ENCODE data around the gene SLC26A5. TPM values are rescaled to one million over a fixed set of nuclear protein-coding genes. Genes with fewer than 3 reads are reported as not detected.
"Not testable (repeated sequence)": the region's sequence is repeated elsewhere in the genome, so short reads cannot be mapped to it uniquely, and the experiment has no call there.

SLC26A5 gene, protein sequence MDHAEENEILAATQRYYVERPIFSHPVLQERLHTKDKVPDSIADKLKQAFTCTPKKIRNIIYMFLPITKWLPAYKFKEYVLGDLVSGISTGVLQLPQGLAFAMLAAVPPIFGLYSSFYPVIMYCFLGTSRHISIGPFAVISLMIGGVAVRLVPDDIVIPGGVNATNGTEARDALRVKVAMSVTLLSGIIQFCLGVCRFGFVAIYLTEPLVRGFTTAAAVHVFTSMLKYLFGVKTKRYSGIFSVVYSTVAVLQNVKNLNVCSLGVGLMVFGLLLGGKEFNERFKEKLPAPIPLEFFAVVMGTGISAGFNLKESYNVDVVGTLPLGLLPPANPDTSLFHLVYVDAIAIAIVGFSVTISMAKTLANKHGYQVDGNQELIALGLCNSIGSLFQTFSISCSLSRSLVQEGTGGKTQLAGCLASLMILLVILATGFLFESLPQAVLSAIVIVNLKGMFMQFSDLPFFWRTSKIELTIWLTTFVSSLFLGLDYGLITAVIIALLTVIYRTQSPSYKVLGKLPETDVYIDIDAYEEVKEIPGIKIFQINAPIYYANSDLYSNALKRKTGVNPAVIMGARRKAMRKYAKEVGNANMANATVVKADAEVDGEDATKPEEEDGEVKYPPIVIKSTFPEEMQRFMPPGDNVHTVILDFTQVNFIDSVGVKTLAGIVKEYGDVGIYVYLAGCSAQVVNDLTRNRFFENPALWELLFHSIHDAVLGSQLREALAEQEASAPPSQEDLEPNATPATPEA
- total RNA-seq = 1.2 TPM
- not detected for polyA plus RNA-seq (ENCODE audit: insufficient read depth, low read depth, low replicate concordance)
- long read RNA-seq, donor 1 = 0 reads
- long read RNA-seq, donor 2 = 0 reads
- long read RNA-seq, donor 3 = 0 reads
- long read RNA-seq, donor 4 = 0 reads
- long read RNA-seq, donor 5, partial matches to known transcripts = 0 of 8 reads
- long read RNA-seq, donor 5, other reads (novel, unspliced or antisense) = 8 of 8 reads
- long read RNA-seq, donor 6 = 0 reads
- long read RNA-seq, donor 7, partial matches to known transcripts = 0 of 2 reads
- long read RNA-seq, donor 7, other reads (novel, unspliced or antisense) = 2 of 2 reads
- long read RNA-seq, donor 8, partial matches to known transcripts = 107 of 145 reads
- long read RNA-seq, donor 8, other reads (novel, unspliced or antisense) = 38 of 145 reads
- long read RNA-seq, donor 9 = 0 reads
- long read RNA-seq, donor 10 = 0 reads

DNA sequence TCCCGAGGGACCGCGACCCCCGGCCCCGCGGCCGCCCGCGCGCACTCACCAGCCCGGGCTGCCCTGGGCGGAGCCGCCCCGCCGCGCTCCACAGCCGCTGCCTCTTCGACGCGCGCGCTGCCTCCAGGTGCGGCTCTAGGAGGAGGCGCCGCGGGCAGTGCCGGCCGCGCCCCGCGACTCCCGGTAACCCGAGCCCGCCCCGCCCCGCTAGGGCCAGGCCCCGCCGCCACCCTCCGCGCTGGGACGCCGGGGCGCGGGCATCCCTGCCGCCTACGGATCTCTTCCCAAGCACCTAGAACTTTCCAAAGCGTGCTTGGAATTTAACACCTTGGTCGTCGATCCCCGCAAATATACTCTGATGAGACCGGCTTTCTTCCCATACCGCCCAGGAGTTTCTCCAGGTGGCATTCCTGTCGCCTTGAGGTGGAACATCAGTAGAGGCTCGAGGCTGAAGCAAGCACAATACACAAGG is at the start of gene SLC26A5:
SLC26A5 (minus strand) TSS at position 159 of the 472 bp plus-strand sequence. CDS start 24,693 bp downstream, outside the sequence.
- no peak within 1 kb of the TSS for H3K9ac ChIP-seq (ENCODE audit: low read length in 3 of 3)
- peaks cover 0 to 6% (median 0%) of the 10 kb centered on the region in 3 donors for H3K4me1 ChIP-seq (ENCODE audit: control insufficient read depth in 2 of 3, insufficient read depth in 2 of 3, low read depth in 1 of 3, low read length in 3 of 3)
- TF ChIP-seq, protein P1, sequence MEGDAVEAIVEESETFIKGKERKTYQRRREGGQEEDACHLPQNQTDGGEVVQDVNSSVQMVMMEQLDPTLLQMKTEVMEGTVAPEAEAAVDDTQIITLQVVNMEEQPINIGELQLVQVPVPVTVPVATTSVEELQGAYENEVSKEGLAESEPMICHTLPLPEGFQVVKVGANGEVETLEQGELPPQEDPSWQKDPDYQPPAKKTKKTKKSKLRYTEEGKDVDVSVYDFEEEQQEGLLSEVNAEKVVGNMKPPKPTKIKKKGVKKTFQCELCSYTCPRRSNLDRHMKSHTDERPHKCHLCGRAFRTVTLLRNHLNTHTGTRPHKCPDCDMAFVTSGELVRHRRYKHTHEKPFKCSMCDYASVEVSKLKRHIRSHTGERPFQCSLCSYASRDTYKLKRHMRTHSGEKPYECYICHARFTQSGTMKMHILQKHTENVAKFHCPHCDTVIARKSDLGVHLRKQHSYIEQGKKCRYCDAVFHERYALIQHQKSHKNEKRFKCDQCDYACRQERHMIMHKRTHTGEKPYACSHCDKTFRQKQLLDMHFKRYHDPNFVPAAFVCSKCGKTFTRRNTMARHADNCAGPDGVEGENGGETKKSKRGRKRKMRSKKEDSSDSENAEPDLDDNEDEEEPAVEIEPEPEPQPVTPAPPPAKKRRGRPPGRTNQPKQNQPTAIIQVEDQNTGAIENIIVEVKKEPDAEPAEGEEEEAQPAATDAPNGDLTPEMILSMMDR (IDR thresholded peaks at IDR 0.05; ENCODE audit: borderline replicate concordance, extremely low read depth, insufficient read depth) = no peak
- peak within 1 kb of the TSS in 2 of 3 donors; percentile 35 to 55 for H3K4me3 ChIP-seq (ENCODE audit: low read length in 3 of 3)
- H3K27ac ChIP-seq (ENCODE audit: low read depth in 2 of 2, low read length in 2 of 2) = no peak within 1 kb of the TSS
- no peaks in the 10 kb centered on the region for H3K9me3 ChIP-seq (ENCODE audit: control insufficient read depth in 2 of 3, insufficient read depth in 1 of 3, low read length in 3 of 3)
- no peaks in the 10 kb centered on the region for H3K36me3 ChIP-seq (ENCODE audit: control insufficient read depth in 2 of 3, insufficient read depth in 3 of 3, low read length in 3 of 3)
- FAIRE-seq (no peak), DNase-seq (peak in 4 of 5 donors; percentile 37 to 75 (median 57))
- intact Hi-C loops (cut with DNase I) = no loop called here
- H3K27me3 ChIP-seq (ENCODE audit: control insufficient read depth, insufficient read depth, low read length) = peaks cover 16% of the 10 kb centered on the region

- no peak for DNase-seq
- no peaks in the 10 kb centered on the region for H3K4me1 ChIP-seq (ENCODE audit: control insufficient read depth in 2 of 3, insufficient read depth in 2 of 3, low read depth in 1 of 3, low read length in 3 of 3)
- H3K27me3 ChIP-seq (ENCODE audit: control insufficient read depth, insufficient read depth, low read length) = no peaks in the 10 kb centered on the region
- no peaks in the 10 kb centered on the region for H3K9me3 ChIP-seq (ENCODE audit: control insufficient read depth in 2 of 3, insufficient read depth in 1 of 3, low read length in 3 of 3)
- H3K4me3 ChIP-seq (ENCODE audit: low read length in 3 of 3) = no peak overlapping the region
- intact Hi-C loops (cut with DNase I) = no loop called here
- TF ChIP-seq, protein P1 (IDR thresholded peaks at IDR 0.05; ENCODE audit: borderline replicate concordance, extremely low read depth, insufficient read depth) = no peak
- no peak overlapping the region for H3K9ac ChIP-seq (ENCODE audit: low read length in 3 of 3)
- no peak overlapping the region for H3K27ac ChIP-seq (ENCODE audit: low read depth in 2 of 2, low read length in 2 of 2)
- no peaks in the 10 kb centered on the region for H3K36me3 ChIP-seq (ENCODE audit: control insufficient read depth in 2 of 3, insufficient read depth in 3 of 3, low read length in 3 of 3)
- no peak for FAIRE-seq
Measured at GRCh38 chr7:103487419-103487818, 41.4 kb upstream of the SLC26A5 start.

DNA sequence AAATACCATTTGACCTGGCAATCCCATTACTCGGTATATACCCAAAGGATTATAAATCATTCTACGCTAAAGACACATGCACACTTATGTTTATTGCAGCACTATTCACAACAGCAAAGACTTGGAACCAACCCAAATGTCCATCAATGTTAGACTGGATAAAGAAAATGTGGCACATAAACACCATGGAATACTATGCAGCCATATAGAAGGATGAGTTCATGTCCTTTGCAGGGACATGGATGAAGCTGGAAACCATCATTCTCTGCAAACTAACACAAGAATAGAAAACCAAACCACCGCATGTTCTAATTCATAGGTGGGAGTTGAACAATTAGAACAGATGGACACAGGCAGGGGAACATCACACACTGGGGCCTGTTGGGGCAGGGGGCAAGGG is 40.9 kb upstream of the SLC26A5 start:
- H3K27ac ChIP-seq (ENCODE audit: low read depth in 2 of 2, low read length in 2 of 2); H3K4me1 ChIP-seq (ENCODE audit: control insufficient read depth in 2 of 3, insufficient read depth in 2 of 3, low read depth in 1 of 3, low read length in 3 of 3); DNase-seq; H3K9me3 ChIP-seq (ENCODE audit: control insufficient read depth in 2 of 3, insufficient read depth in 1 of 3, low read length in 3 of 3); H3K9ac ChIP-seq (ENCODE audit: low read length in 3 of 3); intact Hi-C loops (cut with DNase I); H3K27me3 ChIP-seq (ENCODE audit: control insufficient read depth, insufficient read depth, low read length); H3K4me3 ChIP-seq (ENCODE audit: low read length in 3 of 3); H3K36me3 ChIP-seq (ENCODE audit: control insufficient read depth in 2 of 3, insufficient read depth in 3 of 3, low read length in 3 of 3); FAIRE-seq: not testable (repeated sequence)

Data from kidney (tissue), 22 donors.